HG02970 (cell line): ENCODE measurements around the gene USP30.

Experiments
- ATAC-seq: cut with Tn5 transposase; IDR thresholded peaks from one replicate; pipeline ENCODE4 v1.9.1; 2021; ENCODE audit warnings: mild to moderate bottlenecking, moderate library complexity, moderate number of reproducible peaks; ENCODE audit not compliant: unreplicated experiment, low FRiP score

Gene USP30

GRCh38 chr12:109121346-109121880, 69.0 kb downstream of the USP30 start:
- ATAC-seq = no peak

DNA sequence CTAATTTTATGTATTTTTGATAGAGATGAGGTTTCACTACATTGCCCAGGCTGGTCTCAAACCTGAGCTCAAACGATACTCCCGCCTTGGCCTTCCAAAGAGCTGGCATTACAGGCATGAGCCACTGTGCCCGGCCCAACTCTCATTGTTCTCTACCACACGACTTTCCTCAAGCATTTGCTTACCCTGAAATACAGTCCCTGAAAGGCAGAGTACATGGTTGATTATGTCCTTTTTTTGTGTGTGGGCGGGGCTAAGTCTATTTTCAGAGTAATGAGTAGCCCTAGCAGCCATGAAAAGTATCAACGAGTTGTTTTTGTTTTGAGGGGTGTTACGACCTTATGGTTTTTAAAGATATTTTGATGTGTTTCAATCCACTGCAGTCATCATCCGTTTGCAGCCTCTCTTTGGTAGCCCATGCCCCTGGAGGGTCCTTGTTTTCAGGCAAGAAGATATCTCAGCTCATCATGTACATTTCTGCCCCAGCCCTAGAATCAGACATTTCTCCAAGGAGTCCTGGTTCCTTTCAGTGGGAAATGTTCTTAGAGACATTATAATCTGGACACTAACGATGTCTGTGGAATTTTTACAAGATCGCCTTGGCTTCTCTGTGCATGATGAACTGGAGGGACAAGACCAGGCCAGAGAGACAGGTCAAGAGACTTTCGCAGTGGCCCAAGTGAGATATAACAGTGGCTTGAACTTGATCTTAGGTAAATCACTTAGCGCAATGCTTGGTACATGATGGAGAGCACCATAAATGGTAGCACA, 72.7 kb downstream of the USP30 start:
- no peak for ATAC-seq

DNA sequence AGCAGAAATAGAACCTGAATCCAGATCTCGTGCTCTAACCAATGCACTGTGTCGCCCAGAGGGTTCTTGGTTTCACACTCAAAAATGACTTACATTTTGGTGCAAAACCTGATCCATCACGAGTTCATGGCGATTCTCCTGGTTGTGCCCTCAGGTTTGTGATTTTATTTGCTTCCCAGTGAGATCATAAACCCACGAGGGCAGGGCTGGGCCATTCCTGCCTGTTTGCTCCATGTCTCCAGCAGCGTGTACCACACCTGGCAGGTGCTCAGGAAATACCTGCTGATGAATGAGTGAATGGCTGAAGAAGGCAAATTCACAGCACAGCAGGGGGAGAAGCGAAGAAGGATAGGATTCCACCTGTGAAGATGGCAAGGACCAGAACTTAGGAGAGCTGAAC, 73.4 kb downstream of the USP30 start:
- ATAC-seq = no peak

DNA sequence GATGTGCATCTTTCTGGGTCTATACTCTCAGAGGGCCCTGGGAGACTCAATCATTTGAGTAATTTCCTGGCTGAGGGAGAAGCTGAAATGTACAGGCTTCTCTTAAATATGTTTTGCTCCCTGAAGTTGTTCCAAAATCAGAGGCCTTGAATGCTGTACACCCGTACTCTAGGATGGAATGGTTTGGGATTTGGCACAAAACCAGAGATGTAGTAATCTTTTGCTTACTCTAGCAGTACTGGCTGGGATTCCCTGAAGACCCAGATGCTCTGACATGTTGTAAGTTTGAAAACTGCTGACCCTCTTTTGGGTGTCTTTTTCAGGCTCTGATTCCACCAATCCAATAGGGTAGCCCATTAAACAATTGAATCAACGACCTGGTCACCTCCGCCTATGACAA, 74.4 kb downstream of the USP30 start:
- ATAC-seq = no peak

GRCh38 chr12:109127533-109128242, 75.3 kb downstream of the USP30 start:
- ATAC-seq = no peak

DNA sequence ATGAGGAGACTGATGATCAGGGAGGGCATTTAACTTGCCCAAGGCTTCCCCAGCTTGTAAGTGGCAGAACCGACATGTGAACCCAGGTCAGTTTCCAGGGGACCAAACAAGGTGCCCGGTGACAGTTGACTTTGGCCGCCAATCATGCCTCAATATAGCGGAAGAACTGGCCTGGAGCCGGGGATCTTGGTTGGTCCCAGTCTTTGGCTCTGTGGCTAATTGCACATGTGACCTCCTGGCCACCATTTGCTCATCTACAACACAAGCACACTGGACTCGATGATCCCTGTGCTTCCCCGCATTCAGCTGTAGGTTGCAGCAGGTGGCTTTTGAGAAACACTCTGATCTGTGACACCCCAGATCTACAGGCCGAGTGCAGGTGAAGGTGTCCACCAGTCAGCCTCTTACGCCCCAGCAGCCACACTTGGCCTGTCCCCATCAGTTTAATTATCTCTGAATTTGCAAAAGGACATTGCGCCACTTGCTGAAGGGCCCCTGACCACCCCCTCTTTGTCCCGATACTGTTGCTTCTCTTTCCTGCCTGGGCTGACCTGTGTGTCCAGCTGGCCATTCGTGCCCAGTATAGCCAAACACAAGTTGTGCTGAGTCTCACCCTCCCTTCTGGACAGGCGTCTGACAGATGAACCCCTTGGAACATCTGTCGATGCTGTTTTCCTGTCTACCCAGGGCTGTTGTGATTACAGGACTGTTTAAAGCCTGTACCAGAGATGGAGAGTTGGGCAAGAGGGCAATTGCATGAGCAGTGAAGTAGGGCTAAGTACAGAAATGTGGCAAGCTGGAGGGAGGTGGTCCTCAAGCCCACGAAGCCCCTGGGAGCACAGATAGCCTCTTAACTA, 78.1 kb downstream of the USP30 start:
- ATAC-seq = no peak

GRCh38 chr12:109131154-109132050, 79.0 kb downstream of the USP30 start:
- ATAC-seq = no peak

DNA sequence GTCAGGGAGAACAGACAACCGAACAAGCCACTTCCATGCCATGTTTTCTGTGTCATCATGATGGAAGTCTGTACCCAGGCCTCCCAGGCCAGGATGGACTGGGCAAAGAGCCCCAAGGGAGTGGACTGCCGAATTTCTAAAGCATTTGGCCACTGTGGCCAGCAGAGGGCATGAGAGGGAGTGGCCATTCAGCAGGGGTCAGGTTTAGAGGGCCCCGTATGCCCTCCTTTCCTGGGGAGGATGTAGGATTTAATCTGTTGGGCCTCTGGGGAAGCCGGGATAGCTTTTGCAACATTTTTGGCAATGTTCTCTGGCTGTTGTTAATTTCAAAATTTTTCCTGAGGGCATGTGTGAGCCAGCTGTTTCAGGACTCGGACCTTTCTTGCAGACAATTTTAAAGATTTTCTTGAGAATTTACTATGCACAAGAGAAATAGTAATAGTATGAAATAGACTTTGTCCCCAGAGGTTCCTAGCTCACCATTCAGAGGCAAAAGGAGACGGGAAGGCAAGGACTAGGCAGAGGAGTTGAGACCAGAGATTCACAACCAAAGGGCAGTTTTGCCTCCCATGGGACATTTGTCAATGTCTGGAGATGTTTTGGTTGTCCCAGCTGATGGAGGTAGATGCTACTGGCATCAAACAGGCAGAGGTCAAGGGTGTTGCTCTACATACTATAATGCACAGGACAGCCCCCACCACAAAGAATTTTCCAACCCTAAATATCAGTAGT, 82.0 kb downstream of the USP30 start:
- no peak for ATAC-seq

- no peak for ATAC-seq
These were observed 84.7 kb downstream of the USP30 start for GRCh38 chr12:109137055-109137454.
